Measurements from ENCODE around the gene MYO15B. TPM values are rescaled to one million over a fixed set of nuclear protein-coding genes. Genes with fewer than 3 reads are reported as not detected.

MYO15B gene
- total RNA-seq, 1 donor = 1.4 TPM

DNA sequence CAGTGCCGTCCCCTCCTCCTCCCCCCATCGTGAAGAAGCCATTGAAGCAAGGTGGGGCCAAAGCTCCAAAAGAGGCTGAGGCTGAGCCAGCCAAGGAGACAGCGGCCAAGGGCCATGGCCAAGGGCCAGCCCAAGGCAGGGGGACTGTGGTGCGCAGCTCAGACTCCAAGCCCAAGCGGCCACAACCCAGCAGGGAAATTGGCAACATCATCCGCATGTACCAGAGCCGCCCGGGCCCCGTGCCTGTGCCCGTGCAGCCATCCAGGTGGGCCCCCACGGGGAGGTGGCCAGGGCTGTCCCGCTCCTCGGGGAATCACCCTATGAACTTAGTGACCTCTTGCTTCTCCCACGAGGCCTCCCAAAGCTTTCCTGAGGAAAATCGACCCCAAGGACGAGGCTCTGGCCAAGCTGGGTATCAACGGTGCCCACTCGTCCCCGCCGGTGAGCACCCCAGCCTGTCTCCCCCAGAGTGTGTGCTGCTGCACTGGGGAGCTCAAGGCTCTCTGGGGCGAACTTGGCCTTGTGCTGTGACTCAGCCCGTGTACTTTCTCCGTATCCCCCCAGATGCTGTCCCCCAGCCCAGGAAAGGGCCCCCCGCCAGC lies 29.0 kb downstream of the MYO15B start:
- no peak for DNase-seq (ENCODE audit: low read depth)
- TF ChIP-seq, protein P1, sequence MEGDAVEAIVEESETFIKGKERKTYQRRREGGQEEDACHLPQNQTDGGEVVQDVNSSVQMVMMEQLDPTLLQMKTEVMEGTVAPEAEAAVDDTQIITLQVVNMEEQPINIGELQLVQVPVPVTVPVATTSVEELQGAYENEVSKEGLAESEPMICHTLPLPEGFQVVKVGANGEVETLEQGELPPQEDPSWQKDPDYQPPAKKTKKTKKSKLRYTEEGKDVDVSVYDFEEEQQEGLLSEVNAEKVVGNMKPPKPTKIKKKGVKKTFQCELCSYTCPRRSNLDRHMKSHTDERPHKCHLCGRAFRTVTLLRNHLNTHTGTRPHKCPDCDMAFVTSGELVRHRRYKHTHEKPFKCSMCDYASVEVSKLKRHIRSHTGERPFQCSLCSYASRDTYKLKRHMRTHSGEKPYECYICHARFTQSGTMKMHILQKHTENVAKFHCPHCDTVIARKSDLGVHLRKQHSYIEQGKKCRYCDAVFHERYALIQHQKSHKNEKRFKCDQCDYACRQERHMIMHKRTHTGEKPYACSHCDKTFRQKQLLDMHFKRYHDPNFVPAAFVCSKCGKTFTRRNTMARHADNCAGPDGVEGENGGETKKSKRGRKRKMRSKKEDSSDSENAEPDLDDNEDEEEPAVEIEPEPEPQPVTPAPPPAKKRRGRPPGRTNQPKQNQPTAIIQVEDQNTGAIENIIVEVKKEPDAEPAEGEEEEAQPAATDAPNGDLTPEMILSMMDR (IDR thresholded peaks at IDR 0.05; ENCODE audit: insufficient read depth, low read length) = no peak
- no peak overlapping the region for H3K4me3 ChIP-seq (ENCODE audit: low read depth, low read length)

DNA sequence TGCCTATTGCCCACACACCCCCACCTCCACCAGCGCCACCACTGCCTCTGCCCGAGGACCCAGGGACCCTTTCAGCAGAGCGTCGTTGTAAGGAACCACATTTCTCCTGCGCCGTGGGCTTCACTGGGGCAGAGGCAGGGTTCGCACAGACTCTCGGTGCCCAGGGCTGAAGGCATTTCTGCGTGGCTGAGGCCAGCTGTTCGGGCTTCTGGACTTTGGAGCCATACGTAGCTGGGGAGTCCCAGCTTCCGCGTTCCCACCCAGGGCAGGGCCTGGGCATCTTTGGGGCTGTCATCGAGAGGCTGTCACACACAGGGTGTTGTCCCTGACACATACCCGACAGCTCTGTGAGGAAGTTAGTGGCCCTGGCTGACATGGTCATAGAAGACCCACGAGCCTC lies 29.6 kb downstream of the MYO15B start:
- TF ChIP-seq, protein P1 (IDR thresholded peaks at IDR 0.05; ENCODE audit: insufficient read depth, low read length) = no peak
- H3K4me3 ChIP-seq (ENCODE audit: low read depth, low read length) = no peak overlapping the region
- DNase-seq (ENCODE audit: low read depth) = no peak

DNA sequence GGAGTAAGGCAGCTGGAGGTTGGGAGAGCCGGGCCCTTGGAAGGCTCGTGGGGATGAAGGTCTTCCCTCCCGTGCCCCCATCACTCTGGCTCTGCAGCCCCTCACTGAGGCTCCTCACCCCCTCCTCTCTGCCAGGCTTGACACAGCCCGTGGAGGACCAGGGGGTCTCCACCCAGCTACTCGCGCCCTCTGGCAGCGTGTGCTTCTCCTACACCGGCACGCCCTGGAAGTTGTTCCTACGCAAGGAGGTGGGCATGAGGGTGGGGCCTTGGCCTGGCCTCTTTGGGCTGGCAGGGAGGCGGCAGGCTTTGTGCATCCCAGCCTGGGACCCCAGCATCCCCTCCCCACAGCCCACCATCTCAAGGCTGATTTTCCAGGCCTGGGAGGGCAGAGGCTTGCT lies 30.1 kb downstream of the MYO15B start:
- no peak for DNase-seq (ENCODE audit: low read depth)
- H3K4me3 ChIP-seq (ENCODE audit: low read depth, low read length) = no peak overlapping the region
- TF ChIP-seq, protein P1 (IDR thresholded peaks at IDR 0.05; ENCODE audit: insufficient read depth, low read length) = no peak

DNA sequence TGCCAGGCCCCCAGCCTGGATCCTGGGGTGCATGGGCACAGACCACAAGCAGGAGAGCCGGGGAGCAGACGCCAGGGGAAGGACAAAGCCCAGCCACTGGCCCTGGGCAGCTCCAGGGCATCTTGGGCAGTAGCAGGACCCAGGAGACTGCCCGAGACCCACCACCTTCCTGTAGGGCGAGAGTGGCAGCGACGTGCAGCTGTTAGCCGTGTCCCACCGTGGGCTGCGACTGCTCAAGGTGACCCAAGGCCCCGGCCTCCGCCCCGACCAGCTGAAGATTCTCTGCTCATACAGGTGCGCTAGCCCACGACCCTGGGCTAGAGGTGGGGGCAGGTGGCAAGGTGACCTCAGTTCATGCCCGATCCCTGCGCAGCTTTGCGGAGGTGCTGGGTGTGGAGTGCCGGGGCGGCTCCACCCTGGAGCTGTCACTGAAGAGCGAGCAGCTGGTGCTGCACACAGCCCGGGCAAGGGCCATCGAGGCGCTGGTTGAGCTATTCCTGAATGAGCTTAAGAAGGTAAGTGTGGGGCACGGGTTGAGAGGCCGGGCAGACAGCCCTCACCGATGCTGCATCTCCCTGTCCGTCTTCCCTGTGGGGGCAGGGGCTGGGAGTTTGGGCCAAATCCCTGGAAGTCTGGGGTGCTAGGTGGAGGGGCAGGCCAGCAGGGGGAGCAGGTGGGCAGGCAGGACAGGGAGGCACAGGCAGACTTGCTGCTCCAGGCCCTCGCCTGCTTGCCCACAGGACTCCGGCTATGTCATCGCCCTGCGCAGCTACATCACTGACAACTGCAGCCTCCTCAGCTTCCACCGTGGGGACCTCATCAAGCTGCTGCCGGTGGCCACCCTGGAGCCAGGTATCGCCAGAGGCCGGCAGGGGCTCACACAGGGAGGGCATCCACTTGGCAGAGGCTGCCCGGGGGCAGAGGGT lies 32.2 kb downstream of the MYO15B start:
- DNase-seq (ENCODE audit: low read depth) = peak; percentile 16
- no peak overlapping the region for H3K4me3 ChIP-seq (ENCODE audit: low read depth, low read length)
- TF ChIP-seq, protein P1 (IDR thresholded peaks at IDR 0.05; ENCODE audit: insufficient read depth, low read length) = peak; percentile 48

DNA sequence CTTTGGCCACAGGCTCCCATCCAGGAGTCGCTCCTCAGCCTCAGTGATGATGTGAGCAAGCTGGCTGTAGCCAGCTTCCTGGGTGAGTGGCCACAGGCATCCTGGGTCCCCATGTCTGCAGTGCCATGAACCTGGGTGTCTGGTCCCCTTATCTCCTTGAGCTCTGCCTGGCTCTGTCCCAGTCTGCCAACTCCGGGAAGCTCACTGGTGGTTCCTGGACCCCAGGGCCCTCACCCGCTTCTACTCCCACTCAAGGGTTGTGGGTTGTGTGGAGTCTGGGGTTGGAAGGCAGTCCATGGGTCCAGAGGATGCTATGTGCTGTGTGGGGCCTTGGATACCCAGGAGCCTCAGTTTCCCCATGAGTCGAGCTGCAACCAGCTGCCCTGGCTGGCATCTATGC lies 33.9 kb downstream of the MYO15B start:
- TF ChIP-seq, protein P1 (IDR thresholded peaks at IDR 0.05; ENCODE audit: insufficient read depth, low read length) = no peak
- H3K4me3 ChIP-seq (ENCODE audit: low read depth, low read length) = no peak overlapping the region

DNA sequence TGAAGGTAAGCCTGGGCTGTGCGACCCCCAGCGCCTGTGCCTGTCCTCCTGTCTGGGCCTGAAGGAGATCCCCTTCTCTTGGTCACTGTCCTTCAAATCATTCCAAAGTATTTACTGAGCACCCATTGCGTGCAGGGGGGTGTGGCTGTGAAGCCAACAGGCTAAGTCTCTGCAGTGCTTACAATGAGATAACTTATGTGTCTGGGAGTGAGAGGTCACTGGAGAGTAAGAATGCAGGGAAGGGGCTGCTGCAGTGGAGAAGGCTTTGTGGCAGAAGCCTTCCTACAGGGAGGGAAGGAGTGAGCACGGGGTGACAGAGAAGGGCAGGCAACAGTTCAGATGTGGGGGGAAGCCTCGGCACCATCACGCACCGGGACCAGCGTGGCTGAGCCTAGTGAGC lies 34.5 kb downstream of the MYO15B start:
- no peak overlapping the region for H3K4me3 ChIP-seq (ENCODE audit: low read depth, low read length)
- no peak for DNase-seq (ENCODE audit: low read depth)
- TF ChIP-seq, protein P1 (IDR thresholded peaks at IDR 0.05; ENCODE audit: insufficient read depth, low read length) = no peak

More for the DNA sequence above, 33.9 kb downstream of the MYO15B start:
- no peak for DNase-seq (ENCODE audit: low read depth)
